AG04450 (cell line): ENCODE data around the gene TUBA4B. TPM values are rescaled to one million over a fixed set of nuclear protein-coding genes. Genes with fewer than 3 reads are reported as not detected.

Source experiments
- CTCF ChIA-PET: fragments of 300-600, 350-600 bp; formaldehyde crosslinking; extraction: SDS; loops from one replicate; lab custom pipeline; 2022; ENCODE audit warnings: antibody characterized with exemption, inconsistent platforms; lab: Charles Lee
- POLR2A ChIA-PET: fragments of 350-600 bp; formaldehyde crosslinking; extraction: SDS; loops from one replicate; lab custom pipeline; 2021; ENCODE audit warnings: antibody characterized with exemption, inconsistent platforms; lab: Yijun Ruan, JAX
- DNase-seq: peaks from one replicate; pipeline ENCODE4 v3.0.0-alpha.2; 2011; ENCODE audit warnings: low read depth, low spot score
- H3K27ac ChIP-seq: one replicate; pipeline ENCODE4 v1.5.1; 2012; ENCODE audit warnings: low read depth, low read length, control low read depth
- H3K27me3 ChIP-seq: one replicate; pipeline ENCODE4 v1.6.0; 2012; ENCODE audit warnings: low read length; ENCODE audit not compliant: control insufficient read depth, insufficient read depth
- H3K4me3 ChIP-seq: 2 replicates; pipeline ENCODE4 v1.5.1; 2011; ENCODE audit warnings: mild to moderate bottlenecking, low read depth, low read length, control low read depth
- H3K9me3 ChIP-seq: 2 replicates; pipeline ENCODE4 v1.5.1; 2012; ENCODE audit warnings: low read length; ENCODE audit not compliant: control insufficient read depth, insufficient read depth
- CTCF ChIP-seq: IDR thresholded peaks from 2 replicates; pipeline ENCODE4 v1.5.1; 2011; ENCODE audit warnings: low read depth, low read length, control low read depth, inconsistent platforms
- polyA plus RNA-seq: library from polyadenylated mRNA; depleted of rRNA; stranded (reverse); fragments of >200 nt; gene quantifications from 2 replicates; pipeline ENCODE4 v1.2.3, GENCODE V29; 2011

Gene TUBA4B
- polyA plus RNA-seq, 1 experiment = not detected

- Histone ChIP-seq H3K4me3 (no peak overlapping the region), H3K9me3 (no peaks in the 10 kb centered on the region; the same call in 1 of the 2 replicates), H3K27me3 (peaks cover 4% of the 10 kb centered on the region), H3K27ac (peak overlapping the region; percentile 90)
- CTCF ChIA-PET = interaction anchor here (1.0 to 3.5 kb wide), 6 partner anchors 25 to 78 kb away, joined by 3 to 24 read pairs (median 10); partner anchors contain the start of gene DNAJB2
- POLR2A ChIA-PET = interaction anchor here (0.6 to 1.6 kb wide), 6 partner anchors 30 to 177 kb away, joined by 3 to 9 read pairs (median 4); partner anchors contain the start of genes ABCB6 and DNAJB2
- peak; percentile 39 for DNase-seq
- TF ChIP-seq CTCF = no peak
These were observed 3.7 kb upstream of the TUBA4B start for GRCh38 chr2:219249203-219249980.

GRCh38 chr2:219250049-219250781 lies 2.8 kb upstream of the TUBA4B start:
- DNase-seq = no peak
- CTCF ChIA-PET = interaction anchor here (1.0 to 3.5 kb wide), 6 partner anchors 28 to 79 kb away, joined by 3 to 24 read pairs (median 16); partner anchors contain the start of gene DNAJB2
- POLR2A ChIA-PET = interaction anchor here (0.6 to 1.6 kb wide), 5 partner anchors 29 to 178 kb away, joined by 3 to 9 read pairs (median 5); partner anchors contain the start of genes ABCB6 and DNAJB2
- peak overlapping the region; percentile 90 for H3K27ac ChIP-seq
- H3K27me3 ChIP-seq = peaks cover 6% of the 10 kb centered on the region
- H3K4me3 ChIP-seq = no peak overlapping the region
- no peak for TF ChIP-seq CTCF
- no peaks in the 10 kb centered on the region; the same call in 1 of the 2 replicates for H3K9me3 ChIP-seq

- no peak for TF ChIP-seq CTCF
- no peak overlapping the region for H3K4me3 ChIP-seq
- no peak overlapping the region for H3K27ac ChIP-seq
- ChIA-PET CTCF (interaction anchor here (0.9 to 3.3 kb wide), 4 partner anchors 26 to 48 kb away, joined by 3 to 19 read pairs (median 14); partner anchors contain the start of gene DNAJB2), POLR2A (no interaction called here)
- H3K9me3 ChIP-seq = no peaks in the 10 kb centered on the region
- DNase-seq = no peak
- peaks cover 14% of the 10 kb centered on the region for H3K27me3 ChIP-seq
These were observed 1.4 kb upstream of the TUBA4B start for GRCh38 chr2:219251656-219252055.

- H3K27ac ChIP-seq = no peak overlapping the region
- no peak for TF ChIP-seq CTCF
- ChIA-PET POLR2A (interaction anchor here (1.0 kb wide), 1 partner anchor 45 kb away, joined by 4 read pairs; no protein-coding TSS in a partner anchor), CTCF (interaction anchor here (0.9 to 3.3 kb wide), 4 partner anchors 26 to 47 kb away, joined by 3 to 19 read pairs (median 14); partner anchors contain the start of gene DNAJB2)
- no peak overlapping the region for H3K4me3 ChIP-seq
- no peak for DNase-seq
- peaks cover 14% of the 10 kb centered on the region for H3K27me3 ChIP-seq
- H3K9me3 ChIP-seq = no peaks in the 10 kb centered on the region
These were observed 959 bp upstream of the TUBA4B start for GRCh38 chr2:219252084-219252483.
